Measurements from ENCODE around the gene LINGO4.
A peak's percentile ranks its signal among the peaks of the same experiment; 100 is the strongest.
"Not testable (repeated sequence)": the region's sequence is repeated elsewhere in the genome, so short reads cannot be mapped to it uniquely, and the experiment has no call there.

Gene LINGO4

DNA sequence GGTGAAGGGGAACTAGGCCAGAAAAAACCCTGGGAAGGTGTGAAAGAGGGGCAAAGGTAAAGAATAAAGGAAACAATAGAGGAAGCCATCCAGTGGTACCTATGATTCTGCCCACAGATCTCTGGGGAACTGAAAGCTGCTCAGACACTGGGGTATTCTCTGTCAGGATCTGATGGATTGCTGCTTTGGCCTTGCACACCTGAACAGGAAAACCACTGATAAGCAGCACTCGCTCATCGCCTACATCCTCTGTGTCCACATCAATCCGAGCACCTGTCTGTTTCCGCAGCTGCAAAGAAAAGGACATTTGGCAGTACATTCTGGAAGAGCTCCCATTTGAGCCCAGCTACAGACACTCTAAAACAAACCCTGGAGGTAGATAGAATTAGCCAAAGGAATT lies 25.4 kb downstream of the LINGO4 start:
- DNase-seq = no peak

DNA sequence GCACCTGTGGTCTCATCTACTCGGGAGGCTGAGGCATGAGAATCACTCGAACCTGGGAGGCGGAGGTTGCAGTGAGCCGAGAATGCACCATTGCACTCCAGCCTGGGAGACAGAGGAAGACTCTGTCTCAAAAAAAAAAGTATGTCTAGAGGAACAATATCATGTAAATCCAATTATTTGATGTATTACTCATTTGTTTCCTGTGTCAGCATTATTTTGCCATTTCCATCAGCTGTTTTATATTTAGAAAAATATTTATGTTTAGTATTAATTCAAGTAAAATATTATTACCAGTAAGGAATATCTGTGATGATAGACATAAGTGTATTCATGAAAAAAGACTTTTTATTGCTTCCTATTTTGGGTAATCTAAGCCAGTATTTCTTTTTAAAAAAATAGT lies 27.9 kb downstream of the LINGO4 start:
- no peak for DNase-seq

- DNase-seq = no peak
Observed at GRCh38 chr1:151776665-151777062, 28.6 kb downstream of the LINGO4 start.

DNA sequence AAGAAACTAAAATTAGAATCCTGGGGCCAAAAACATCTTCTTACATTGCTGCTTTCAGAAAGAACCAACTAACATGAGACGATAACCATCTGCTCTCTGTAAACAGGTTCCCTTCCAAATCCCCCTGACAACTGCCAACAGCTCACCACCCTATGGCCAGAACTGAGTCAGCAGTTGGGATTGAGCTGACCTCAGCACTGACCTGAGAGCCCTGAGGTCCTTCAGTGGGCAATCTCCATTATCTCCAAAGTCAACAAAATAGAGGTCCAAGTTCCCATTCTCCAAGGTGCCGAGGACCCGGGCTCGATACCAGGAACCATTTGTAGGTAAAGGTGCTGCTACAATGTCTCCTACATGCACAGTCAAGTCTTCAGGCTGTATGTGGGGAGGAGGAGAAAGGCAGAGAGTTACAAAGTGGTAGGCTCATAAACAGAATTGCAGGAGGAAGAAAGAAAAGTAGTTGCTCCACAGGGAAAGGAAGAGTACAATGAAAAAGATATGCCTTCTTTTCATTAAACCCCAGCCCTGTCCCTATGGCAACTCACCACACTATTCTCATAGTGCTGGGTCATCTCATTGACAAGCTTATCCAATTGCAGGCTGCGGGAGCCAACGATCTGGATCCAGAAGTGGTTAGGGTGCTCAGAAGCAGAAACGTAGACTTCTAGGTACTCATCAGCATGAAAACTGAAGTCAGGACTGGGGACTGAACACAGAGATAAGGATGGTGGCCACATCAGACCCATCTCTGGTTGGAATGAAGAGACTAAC lies 29.1 kb downstream of the LINGO4 start:
- DNase-seq = no peak

DNA sequence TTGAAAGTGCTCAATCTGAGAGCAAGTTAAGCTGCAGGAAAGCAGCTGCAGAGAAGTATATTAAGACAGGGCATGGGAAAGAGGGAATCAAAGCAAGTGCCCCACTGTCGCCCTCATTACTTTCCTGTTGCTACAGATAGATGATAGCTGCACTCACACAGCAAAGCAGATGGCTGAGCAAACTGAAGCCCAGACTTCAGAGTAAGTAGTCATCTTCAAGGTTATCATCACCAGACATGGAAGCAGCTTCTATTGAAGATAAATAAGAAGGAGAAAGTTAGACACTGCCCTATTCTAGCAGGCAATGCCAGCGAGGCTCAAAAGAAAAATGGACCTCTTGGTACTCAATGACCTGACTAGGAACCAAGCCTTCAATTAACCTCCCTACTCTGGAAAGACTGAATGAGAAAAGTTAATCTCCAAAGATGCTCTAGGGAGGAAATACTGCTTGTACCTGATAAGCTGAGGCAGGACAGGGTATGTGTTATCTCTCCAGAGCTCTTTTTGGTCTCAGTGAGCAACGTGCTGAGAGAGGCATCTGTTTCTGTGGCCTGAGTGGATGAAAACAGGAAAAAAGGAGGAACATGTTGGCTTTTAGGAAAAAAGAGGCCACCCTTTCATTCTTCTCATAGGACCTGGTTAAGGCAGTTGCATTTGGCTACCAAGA lies 30.8 kb downstream of the LINGO4 start:
- no peak for DNase-seq

DNA sequence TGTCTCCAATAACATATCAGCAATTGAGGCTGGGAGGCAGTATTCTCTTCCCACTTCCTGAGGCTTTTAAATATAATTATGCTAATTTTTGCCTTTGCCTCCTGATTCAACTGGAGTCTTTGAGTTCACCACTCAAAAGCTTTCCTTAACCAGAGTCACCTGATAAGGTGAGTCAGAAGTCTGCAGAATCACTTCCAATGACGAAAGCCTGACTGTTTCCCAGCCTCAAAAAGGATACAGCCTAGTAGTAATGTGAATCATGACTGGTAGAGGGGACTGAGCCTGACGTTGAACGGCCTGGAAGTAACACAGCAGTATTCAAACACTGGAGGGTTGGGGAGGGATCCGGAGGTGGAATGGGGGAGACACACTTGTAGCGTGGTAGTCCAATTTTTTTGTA lies 31.5 kb downstream of the LINGO4 start:
- DNase-seq = no peak

DNA sequence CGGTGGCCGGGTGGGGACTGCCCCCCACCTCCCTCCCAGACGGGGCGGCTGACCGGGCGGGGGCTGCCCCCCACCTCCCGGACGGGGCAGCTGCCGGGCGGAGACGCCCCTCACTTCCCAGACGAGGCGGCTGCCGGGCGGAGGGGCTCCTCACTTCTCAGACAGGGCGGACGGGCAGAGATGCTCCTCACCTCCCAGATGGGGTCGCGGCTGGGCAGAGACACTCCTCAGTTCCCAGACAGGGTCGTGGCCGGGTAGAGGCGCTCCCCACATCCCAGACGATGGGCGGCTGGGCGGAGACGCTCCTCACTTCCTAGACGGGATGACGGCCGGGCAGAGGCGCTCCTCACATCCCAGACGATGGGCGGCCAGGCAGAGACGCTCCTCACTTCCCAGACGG lies 35.9 kb downstream of the LINGO4 start:
- not testable (repeated sequence) for DNase-seq

DNA sequence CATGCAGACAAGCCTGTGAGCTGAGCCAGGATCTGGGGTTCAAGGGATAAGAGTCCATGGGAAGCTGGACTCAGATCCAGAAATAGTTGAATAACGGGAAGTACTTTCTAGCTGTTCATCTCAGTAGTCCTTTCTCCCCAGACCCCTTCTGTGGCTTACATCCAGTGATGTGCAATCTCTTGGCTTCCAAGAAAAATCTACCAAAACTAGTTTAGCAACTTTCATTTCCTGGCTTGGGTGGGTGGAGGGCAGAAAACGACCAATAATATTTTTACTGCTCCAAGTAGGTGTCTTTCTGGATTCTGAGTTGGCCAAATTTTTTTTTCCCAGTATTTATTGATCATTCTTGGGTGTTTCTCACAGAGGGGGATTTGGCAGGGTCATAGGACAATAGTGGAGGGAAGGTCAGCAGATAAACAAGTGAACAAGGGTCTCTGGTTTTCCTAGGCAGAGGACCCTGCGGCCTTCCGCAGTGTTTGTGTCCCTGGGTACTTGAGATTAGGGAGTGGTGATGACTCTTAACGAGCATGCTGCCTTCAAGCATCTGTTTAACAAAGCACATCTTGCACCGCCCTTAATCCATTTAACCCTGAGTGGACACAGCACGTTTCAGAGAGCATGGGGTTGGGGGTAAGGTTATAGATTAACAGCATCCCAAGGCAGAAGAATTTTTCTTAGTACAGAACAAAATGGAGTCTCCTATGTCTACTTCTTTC lies 36.7 kb downstream of the LINGO4 start:
- DNase-seq = not testable (repeated sequence)

- no peak for DNase-seq
Observed at GRCh38 chr1:151763990-151764389, 41.2 kb downstream of the LINGO4 start.

DNA sequence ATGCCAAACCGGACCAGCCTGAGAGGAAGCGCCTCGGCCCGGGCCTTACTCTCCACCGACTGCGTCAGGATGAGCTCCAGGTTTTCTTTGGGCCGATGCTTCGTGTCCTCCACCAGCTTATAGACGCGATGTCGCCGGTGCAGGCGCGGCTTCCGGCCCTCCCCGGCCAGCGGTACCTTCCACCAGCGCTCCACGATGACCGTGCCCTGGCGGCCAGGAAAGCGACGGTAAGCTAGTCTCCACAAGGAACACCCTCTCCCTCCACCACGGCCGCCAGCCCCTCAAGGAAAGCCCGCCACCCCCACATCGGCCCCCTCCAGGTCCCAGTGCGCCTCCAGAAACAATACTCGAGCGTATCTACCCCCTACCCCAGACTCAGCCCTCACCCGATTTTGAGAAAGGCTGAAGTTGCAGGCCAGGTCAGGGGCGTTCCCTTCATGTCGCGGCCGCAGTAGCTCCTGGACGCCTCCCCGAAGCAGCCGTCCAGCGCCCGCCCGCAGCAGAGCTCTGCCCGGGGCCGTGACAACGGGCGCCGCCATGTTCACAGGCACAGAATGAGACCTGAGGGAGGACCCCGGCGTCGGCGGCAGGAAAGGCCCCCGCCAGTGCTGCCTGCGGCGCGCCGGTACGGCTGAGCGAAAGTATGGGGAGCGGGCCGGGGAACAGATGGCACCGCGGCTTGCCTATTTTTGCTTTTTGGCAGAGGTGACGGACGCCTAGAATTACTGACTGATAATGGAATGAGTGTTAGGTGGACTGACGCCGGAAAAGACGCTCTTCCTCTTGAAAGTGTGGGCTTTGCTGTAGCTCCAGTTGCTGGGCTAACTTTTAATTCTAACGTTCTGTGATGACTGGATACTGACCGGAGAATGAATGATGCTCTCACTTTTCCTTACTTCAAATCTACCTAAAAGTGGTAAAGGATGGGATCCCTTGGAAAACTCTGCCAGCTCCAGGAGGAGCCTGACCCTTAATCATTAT lies 42.0 kb downstream of the LINGO4 start, which contains the start of gene MRPL9:
Gene MRPL9, minus strand, starts transcription at position 556 of the 981 bp plus-strand sequence. Its CDS starts 17 bp downstream, at position 539.
- DNase-seq = peak; percentile 82 to 85

GRCh38 chr1:151760597-151761385 lies 44.4 kb downstream of the LINGO4 start:
- DNase-seq = no peak

- no peak for DNase-seq
Observed at GRCh38 chr1:151759241-151759640, 46.0 kb downstream of the LINGO4 start.

- DNase-seq = no peak
Observed at GRCh38 chr1:151756291-151756690, 48.9 kb downstream of the LINGO4 start.

All from stimulated activated CD4-positive, alpha-beta T cell treated with anti-CD3 and anti-CD28 coated beads, Interleukin-4, amount 100 ng/mL, for 4 hours (primary cell).